SK-N-SH (cell line): ENCODE data around the gene ZNF14. TPM values are rescaled to one million over a fixed set of nuclear protein-coding genes. Genes with fewer than 3 reads are reported as not detected.

ENCODE experiments used
- CTCF ChIA-PET: fragments of 300-600, 350-600 bp; formaldehyde crosslinking; extraction: SDS; loops from one replicate; lab custom pipeline; 2021; lab: Yijun Ruan, JAX
- POLR2A ChIA-PET: fragments of 350-600 bp; sonication (Branson Sonifier 250); formaldehyde crosslinking; extraction: SDS; loops from one replicate; lab custom pipeline; 2020; ENCODE audit warnings: antibody characterized with exemption, inconsistent platforms; lab: Yijun Ruan, JAX
- DNase-seq: peaks from one replicate; pipeline ENCODE4 v3.0.0; 2012
- H2AFZ ChIP-seq: fragments of 200-600 bp; sonication (generic); 2 replicates; pipeline ENCODE4 v1.8.1; 2016; ENCODE audit warnings: antibody characterized with exemption, mild to moderate bottlenecking, low read depth
- H3F3A ChIP-seq: fragments of 200-600 bp; sonication (generic); replicated peaks from 2 replicates; pipeline ENCODE3; 2016; ENCODE audit warnings: antibody characterized with exemption, mild to moderate bottlenecking; ENCODE audit not compliant: insufficient read depth
- H3K27ac ChIP-seq, 2 experiments: fragments of 200-500 bp in 1 of 2; fragments of 200-600 bp in 1 of 2; sonication (Bioruptor generic) in 1 of 2; sonication (generic), shearing (Covaris generic) in 1 of 2; 2 replicates each; pipeline versions ENCODE4 v1.5.1 to v1.6.1; 2014 to 2016; ENCODE audit warnings: low read depth in 2 of 2, inconsistent platforms in 1 of 2, low read length in 1 of 2, mild to moderate bottlenecking in 1 of 2, mixed read lengths in 1 of 2
- H3K27me3 ChIP-seq: fragments of 200-600 bp; sonication (generic), shearing (Covaris generic); 2 replicates; pipeline ENCODE4 v1.6.1; 2016; ENCODE audit warnings: mixed run types; ENCODE audit not compliant: insufficient read depth
- H3K36me3 ChIP-seq, 2 experiments: fragments of 200-500 bp in 1 of 2; fragments of 200-600 bp in 1 of 2; sonication (Bioruptor generic) in 1 of 2; sonication (generic) in 1 of 2; replicated peaks in 1 of 2; 2 replicates each; pipeline versions ENCODE3 to v1.5.1; 2014 to 2016; ENCODE audit warnings: low read length in 1 of 2, mild to moderate bottlenecking in 1 of 2; ENCODE audit not compliant: insufficient read depth in 2 of 2, control insufficient read depth in 1 of 2
- H3K4me1 ChIP-seq, 2 experiments: fragments of 200-500 bp in 1 of 2; fragments of 200-600 bp in 1 of 2; sonication (Bioruptor generic) in 1 of 2; sonication (generic), shearing (Covaris generic) in 1 of 2; 2 replicates each; pipeline versions ENCODE4 v1.5.1 to v1.6.1; 2014 to 2016; ENCODE audit warnings: low read depth in 1 of 2, low read length in 1 of 2, mixed run types in 1 of 2; ENCODE audit not compliant: insufficient read depth in 2 of 2, control insufficient read depth in 1 of 2
- H3K4me2 ChIP-seq: fragments of 200-600 bp; sonication (generic), shearing (Covaris generic); 2 replicates; pipeline ENCODE4 v1.6.1; 2017; ENCODE audit warnings: mixed run types
- H3K4me3 ChIP-seq, 2 experiments: fragments of 200-500 bp in 1 of 2; fragments of 200-600 bp in 1 of 2; sonication (Bioruptor generic) in 1 of 2; sonication (generic), shearing (Covaris generic) in 1 of 2; 2 replicates each; pipeline versions ENCODE4 v1.5.1 to v1.8.1; 2014 to 2016; ENCODE audit warnings: low read depth in 2 of 2, inconsistent platforms in 1 of 2, low read length in 1 of 2, mild to moderate bottlenecking in 1 of 2, mixed read lengths in 1 of 2, moderate library complexity in 1 of 2
- H3K79me2 ChIP-seq: fragments of 200-600 bp; sonication (generic); 2 replicates; pipeline ENCODE4 v1.8.1; 2017; ENCODE audit warnings: mild to moderate bottlenecking; ENCODE audit not compliant: insufficient read depth
- H3K9ac ChIP-seq: fragments of 200-600 bp; sonication (generic); 2 replicates; pipeline ENCODE4 v1.6.1; 2017; ENCODE audit warnings: mixed run types
- H3K9me2 ChIP-seq: fragments of 200-600 bp; sonication (generic); 2 replicates; pipeline ENCODE4 v1.6.1; 2017; ENCODE audit warnings: mixed run types
- H3K9me3 ChIP-seq: fragments of 200-600 bp; sonication (generic); 2 replicates; pipeline ENCODE4 v1.6.1; 2017; ENCODE audit warnings: mixed run types, mild to moderate bottlenecking, moderate library complexity
- H4K20me1 ChIP-seq: fragments of 200-600 bp; sonication (generic); 2 replicates; pipeline ENCODE4 v1.6.1; 2017; ENCODE audit warnings: mild to moderate bottlenecking, mixed run types; ENCODE audit not compliant: insufficient read depth
- CTCF ChIP-seq: fragments of 200-600 bp; sonication (generic); IDR thresholded peaks from 2 replicates; pipeline ENCODE4 v1.6.1; 2017; ENCODE audit warnings: antibody characterized with exemption, mild to moderate bottlenecking, moderate library complexity
- ELF1 ChIP-seq: IDR thresholded peaks from 2 replicates; pipeline ENCODE4 v1.4.0; 2012
- EP300 ChIP-seq, 2 experiments: IDR thresholded peaks; 2 replicates each; pipeline versions ENCODE4 v1.4.0 to v1.6.1; 2012; ENCODE audit warnings: borderline replicate concordance in 1 of 2, low read depth in 1 of 2, low read length in 1 of 2
- EZH2phosphoT487 ChIP-seq: fragments of 200-600 bp; sonication (generic); IDR thresholded peaks from 2 replicates; pipeline ENCODE4 v1.6.1; 2017; ENCODE audit warnings: low read depth, mixed run types, mild to moderate bottlenecking, antibody characterized with exemption, moderate library complexity, borderline replicate concordance
- FOXJ3 ChIP-seq: sonication (generic); formaldehyde crosslinking; IDR thresholded peaks from 2 replicates; pipeline ENCODE4 v1.5.1; 2020; ENCODE audit warnings: mild to moderate bottlenecking, missing genetic modification reagents
- FOXM1 ChIP-seq: IDR thresholded peaks from 2 replicates; pipeline ENCODE4 v1.4.0; 2012; ENCODE audit warnings: low read depth, mild to moderate bottlenecking
- GABPA ChIP-seq: IDR thresholded peaks from 2 replicates; pipeline ENCODE4 v1.4.0; 2012; ENCODE audit warnings: low read depth, mild to moderate bottlenecking
- GATA2 ChIP-seq: sonication (generic); formaldehyde crosslinking; IDR thresholded peaks from 2 replicates; pipeline ENCODE4 v1.5.0; 2020; ENCODE audit warnings: mild to moderate bottlenecking, missing genetic modification reagents
- MAX ChIP-seq: IDR thresholded peaks from 2 replicates; pipeline ENCODE4 v1.4.0; 2012; ENCODE audit warnings: low read depth
- NFIC ChIP-seq: IDR thresholded peaks from 2 replicates; pipeline ENCODE4 v1.4.0; 2012; ENCODE audit warnings: borderline replicate concordance
- NRF1 ChIP-seq: IDR thresholded peaks from 2 replicates; pipeline ENCODE4 v1.6.1; 2012; ENCODE audit warnings: low read depth, mild to moderate bottlenecking, low read length
- PBX3 ChIP-seq: IDR thresholded peaks from 2 replicates; pipeline ENCODE4; 2012
- RCOR1 ChIP-seq: fragments of 150-350 bp; IDR thresholded peaks from 2 replicates; pipeline ENCODE4 v1.6.1; 2017; ENCODE audit warnings: antibody characterized with exemption, low read length
- RXRA ChIP-seq: IDR thresholded peaks from 2 replicates; pipeline ENCODE4 v1.4.0; 2012; ENCODE audit warnings: low read depth, mild to moderate bottlenecking, borderline replicate concordance
- TEAD4 ChIP-seq: IDR thresholded peaks from 2 replicates; pipeline ENCODE4 v1.4.0; 2012; ENCODE audit warnings: mild to moderate bottlenecking, borderline replicate concordance; ENCODE audit not compliant: insufficient read depth
- USF2 ChIP-seq: fragments of 150-350 bp; IDR thresholded peaks from 2 replicates; pipeline ENCODE4 v1.6.1; 2017; ENCODE audit warnings: antibody characterized with exemption, low read length, low read depth, borderline replicate concordance
- WGBS: methylation state at CpG from one replicate; pipeline ENCODE4 v1.1.6; 2017; ENCODE audit warnings: low lambda C conversion rate; 5-methylcytosine and 5-hydroxymethylcytosine counted together
- polyA plus RNA-seq, 3 experiments: library from polyadenylated mRNA; depleted of rRNA; stranded (reverse); fragments of >200 nt; gene quantifications; 2 replicates each; pipeline ENCODE4 v1.2.3, GENCODE V29; 2012

The ZNF14 gene
- polyA plus RNA-seq, 1 of the 3 experiments (the other 2 are of a cell fraction), result 1.1 TPM

- no peak for TF ChIP-seq RCOR1
- no peaks in the 10 kb centered on the region for H3K9me2 ChIP-seq
- no peaks in the 10 kb centered on the region for H3K36me3 ChIP-seq
- no peaks in the 10 kb centered on the region for H3K79me2 ChIP-seq
- H3K4me3 ChIP-seq, result no peak overlapping the region
- no peaks in the 10 kb centered on the region for H3K9me3 ChIP-seq
- H3K27me3 ChIP-seq, result no peaks in the 10 kb centered on the region
- POLR2A ChIA-PET, result no interaction called here
- CTCF ChIA-PET, result interaction anchor here (0.5 to 1.2 kb wide), 3 partner anchors 11 to 491 kb away, joined by 3 read pairs; no protein-coding TSS in a partner anchor
- DNase-seq, result peak; percentile 15
- H3K4me1 ChIP-seq, result no peaks in the 10 kb centered on the region
- no peaks in the 10 kb centered on the region for H4K20me1 ChIP-seq
- H2AFZ ChIP-seq, result no peak overlapping the region
- H3F3A ChIP-seq, result no peaks in the 10 kb centered on the region
- no peak overlapping the region for H3K4me2 ChIP-seq
- H3K9ac ChIP-seq, result no peak overlapping the region
- 50% methylated on average over 10 of the region's 15 CpGs for WGBS
- no peak overlapping the region for H3K27ac ChIP-seq
Observed at GRCh38 chr19:19746286-19747213, 13.6 kb upstream of the ZNF14 start.

- CTCF ChIA-PET, result interaction anchor here (0.7 to 0.9 kb wide), 3 partner anchors 10 to 21 kb away, joined by 3 to 4 read pairs (median 3); no protein-coding TSS in a partner anchor
- POLR2A ChIA-PET, result no interaction called here
- no peaks in the 10 kb centered on the region for H3K9me2 ChIP-seq
- H3K4me2 ChIP-seq, result no peak overlapping the region
- H3K9me3 ChIP-seq, result no peaks in the 10 kb centered on the region
- no peak overlapping the region for H3K4me3 ChIP-seq
- TF ChIP-seq EP300 (IDR thresholded peaks at IDR 0.05; ENCODE audit: borderline replicate concordance in 1 of 2, low read depth in 1 of 2, low read length in 1 of 2), result no peak
- no peak for TF ChIP-seq USF2
- no peak for TF ChIP-seq RXRA
- TF ChIP-seq TEAD4, result no peak
- TF ChIP-seq FOXJ3 (CRISPR knock-in tag), result no peak
- no peak for TF ChIP-seq NRF1
- TF ChIP-seq PBX3, result no peak
- no peak for TF ChIP-seq ELF1
- TF ChIP-seq EZH2phosphoT487, result no peak
- TF ChIP-seq GATA2 (CRISPR knock-in tag), result no peak
- TF ChIP-seq GABPA, result no peak
- TF ChIP-seq NFIC, result no peak
- no peak for TF ChIP-seq CTCF
- no peak for TF ChIP-seq FOXM1
- no peak for TF ChIP-seq MAX
- no peaks in the 10 kb centered on the region for H3K79me2 ChIP-seq
- no peaks in the 10 kb centered on the region for H3K4me1 ChIP-seq
- H3K9ac ChIP-seq, result no peak overlapping the region
- H2AFZ ChIP-seq, result no peak overlapping the region
- H3K36me3 ChIP-seq, result no peaks in the 10 kb centered on the region
- H3K27me3 ChIP-seq, result no peaks in the 10 kb centered on the region
- DNase-seq, result peak; percentile 19
- no peaks in the 10 kb centered on the region for H4K20me1 ChIP-seq
- H3K27ac ChIP-seq, result no peak overlapping the region
- 41% methylated on average over 9 of the region's 17 CpGs for WGBS
- H3F3A ChIP-seq, result no peaks in the 10 kb centered on the region
Observed at GRCh38 chr19:19745496-19746285, 12.8 kb upstream of the ZNF14 start.
